Heart left ventricle (tissue), 16 donors: Measurements from ENCODE around the gene IRAK2. TPM values are rescaled to one million over a fixed set of nuclear protein-coding genes. Genes with fewer than 3 reads are reported as not detected.

Source experiments
- ATAC-seq, 4 donors: fragments of 200-7000 bp; cut with Tn5 transposase; one replicate each; pipeline ENCODE4 v1.9.1; 2020 to 2022; ENCODE audit warnings: moderate library complexity in 4 of 4, mild to moderate bottlenecking in 3 of 4, moderate number of reproducible peaks in 1 of 4
- DNase-seq, 5 donors: peaks; one replicate each; pipeline ENCODE4 v3.0.0-alpha.2; 2020
- H3K27ac ChIP-seq, 12 donors: fragments of 200-600 bp; sonication (generic) in 4 of 12; one replicate each; pipeline versions ENCODE4 v1.5.0 to v1.8.0; 2016 to 2022; ENCODE audit warnings: mild to moderate bottlenecking in 2 of 12
- H3K27me3 ChIP-seq, 9 donors: fragments of 200-600 bp; sonication (generic) in 2 of 9; one replicate each; pipeline versions ENCODE4 v1.5.1 to v1.8.0; 2016 to 2022; ENCODE audit warnings: mild to moderate bottlenecking in 3 of 9
- H3K36me3 ChIP-seq, 9 donors: fragments of 200-600 bp; sonication (generic) in 2 of 9; one replicate each; pipeline versions ENCODE4 v1.5.0 to v1.8.0; 2018 to 2022; ENCODE audit warnings: mild to moderate bottlenecking in 2 of 9
- H3K4me1 ChIP-seq, 12 donors: fragments of 200-600 bp; sonication (generic) in 4 of 12; one replicate each; pipeline versions ENCODE4 v1.5.0 to v1.8.0; 2016 to 2022; ENCODE audit warnings: mild to moderate bottlenecking in 3 of 12
- H3K4me3 ChIP-seq, 12 donors: fragments of 200-600 bp; sonication (generic) in 4 of 12; one replicate each; pipeline versions ENCODE4 v1.5.0 to v1.8.0; 2017 to 2022; ENCODE audit warnings: mild to moderate bottlenecking in 9 of 12, moderate library complexity in 4 of 12
- H3K9me3 ChIP-seq, 12 donors: fragments of 200-600 bp; sonication (generic) in 4 of 12; one replicate each; pipeline versions ENCODE4 v1.5.0 to v1.8.0; 2016 to 2022; ENCODE audit warnings: mild to moderate bottlenecking in 1 of 12
- CTCF ChIP-seq, 12 donors: fragments of 200-600 bp; sonication (generic) in 4 of 12; IDR thresholded peaks; one replicate each; pipeline versions ENCODE4 v1.5.0 to v1.8.0; 2018 to 2022; ENCODE audit warnings: antibody characterized with exemption in 12 of 12, mild to moderate bottlenecking in 5 of 12
- POLR2A ChIP-seq, 2 donors: fragments of 450-650 bp; IDR thresholded peaks; one replicate each; pipeline ENCODE4 v1.6.1; 2017; ENCODE audit warnings: antibody characterized with exemption in 2 of 2, mild to moderate bottlenecking in 2 of 2, moderate library complexity in 2 of 2
- WGBS, 4 donors: extraction: QIAGEN DNeasy Blood & Tissue Kit in 2 of 4; methylation state at CpG; one replicate each; pipeline versions ENCODE4 v1.1.5 to v1.1.7; 2013 to 2018; 5-methylcytosine and 5-hydroxymethylcytosine counted together
- intact Hi-C, 10 donors: fragments of 100-400 bp; cut with DNase I; formaldehyde crosslinking; loops; one replicate each; pipeline versions ENCODE4 v1.11.1 to v1.14.2; 2022
- polyA plus RNA-seq, 2 donors: library from polyadenylated mRNA; stranded (reverse); fragments of 200-250 nt; gene quantifications; one replicate each; pipeline ENCODE4 v1.2.3, GENCODE V29; 2013
- total RNA-seq, 9 donors: library from RNA; depleted of rRNA in 2 of 9; stranded (reverse); fragments of >200 nt in 2 of 9; fragmentation: NEBNext Ultra II Directional in 3 of 9; extraction: Animal tissue kit (Norgen Biotek cat#: 25700) in 3 of 9; gene quantifications; one replicate each; pipeline versions ENCODE4 v1.1.0 to v1.2.4, GENCODE V29; 2016 to 2023
- donor health status: ischemic (EF 13 %, LVEDD 7.1; RV severe dilation, severe dysfunction).
- donor health status: healthy with polysubstance abuse.
- donor health status: DM: no; HTN: yes; CAD: no.
- donor health status: DM: no; HTN: no; CAD: no.
- donor health status: ischemic (EF 25% LVEDD 6.9; RV normal size, moderate dysfunction).
- donor health status: ischemic (EF 25% LVEDD 5.7; RV mildly dilated, moderate dysfunction).
- donor health status: healthy.
- donor health status: DM: yes; HTN: yes; CAD: no.
- donor health status: ischemic (EF 35%, LVEDD 5.7; RV mildly dilated, moderate dysfunction).
- donor health status: nonischemic (EF 11% LVEDD 7.7; RV severe dilation, severe dysfunction).
- donor health status: DM: yes; HTN: yes; CAD: no.
- donor health status: PGD.
- donor health status: ischemic (EF 29% LVEDD 5.4; RV normal size, mild dysfunction).
- donor health status: nonischemic (EF 23%, LVEDD 6.1; RV moderate dilation, normal function).

IRAK2 gene
- total and polyA plus RNA-seq, 11 donors, result 0.46 to 6.3 (median 1.4) TPM

- no peaks in the 10 kb centered on the region for H3K27me3 ChIP-seq
- ATAC-seq (peak in 1 of 4 donors; percentile 27), DNase-seq (no peak)
- H3K27ac ChIP-seq, result no peak overlapping the region
- 96 to 98% (median 98%) methylated on average over 2 of the region's 2 CpGs for WGBS, 4 donors
- H3K4me3 ChIP-seq, result no peak overlapping the region
- no peaks in the 10 kb centered on the region for H3K4me1 ChIP-seq
- peaks cover 0 to 36% (median 0%) of the 10 kb centered on the region in 9 donors for H3K36me3 ChIP-seq
- no peaks in the 10 kb centered on the region for H3K9me3 ChIP-seq
- intact Hi-C loops, result no loop called here
- TF ChIP-seq POLR2A (IDR thresholded peaks at IDR 0.05), result no peak
- no peak for TF ChIP-seq CTCF (IDR thresholded peaks at IDR 0.05)
These were observed 15.6 kb downstream of the IRAK2 start for GRCh38 chr3:10180289-10180688.

GRCh38 chr3:10180738-10181295 is 16.1 kb downstream of the IRAK2 start:
- Histone ChIP-seq H3K27me3 (no peaks in the 10 kb centered on the region), H3K36me3 (peaks cover 0 to 36% (median 0%) of the 10 kb centered on the region in 9 donors), H3K9me3 (no peaks in the 10 kb centered on the region), H3K4me3 (no peak overlapping the region), H3K27ac (no peak overlapping the region), H3K4me1 (peaks cover 0 to 2% (median 0%) of the 10 kb centered on the region in 12 donors)
- TF ChIP-seq CTCF (IDR thresholded peaks at IDR 0.05) (no peak), POLR2A (IDR thresholded peaks at IDR 0.05) (no peak)
- ATAC-seq (peak in 1 of 4 donors; percentile 18), DNase-seq (no peak)
- 81 to 96% (median 86%) methylated on average over 6 to 10 of the region's 10 CpGs for WGBS, 4 donors
- intact Hi-C loops, result no loop called here

- Histone ChIP-seq H3K9me3 (no peaks in the 10 kb centered on the region), H3K27ac (no peak overlapping the region), H3K4me3 (no peak overlapping the region), H3K4me1 (peaks cover 0 to 24% (median 6%) of the 10 kb centered on the region in 12 donors), H3K27me3 (no peaks in the 10 kb centered on the region), H3K36me3 (peaks cover 0 to 29% (median 0%) of the 10 kb centered on the region in 9 donors)
- WGBS, 4 donors, result 69 to 87% (median 79%) methylated on average over 5 of the region's 5 CpGs
- no peak for DNase-seq
- no peak for TF ChIP-seq POLR2A (IDR thresholded peaks at IDR 0.05)
- no peak for TF ChIP-seq CTCF (IDR thresholded peaks at IDR 0.05)
- no peak for ATAC-seq
- intact Hi-C loops, result no loop called here
These were observed 18.2 kb downstream of the IRAK2 start for GRCh38 chr3:10182950-10183349.

- intact Hi-C loops, result no loop called here
- H3K4me1 ChIP-seq, result peaks cover 0 to 37% (median 9%) of the 10 kb centered on the region in 12 donors
- no peak for ATAC-seq
- H3K27ac ChIP-seq, result no peak overlapping the region
- no peaks in the 10 kb centered on the region for H3K9me3 ChIP-seq
- 43 to 76% (median 71%) methylated on average over 2 of the region's 2 CpGs for WGBS, 4 donors
- no peak for DNase-seq
- TF ChIP-seq POLR2A (IDR thresholded peaks at IDR 0.05), result no peak
- no peak for TF ChIP-seq CTCF (IDR thresholded peaks at IDR 0.05)
- H3K4me3 ChIP-seq, result no peak overlapping the region
- H3K27me3 ChIP-seq, result no peaks in the 10 kb centered on the region
- peaks cover 0 to 19% (median 0%) of the 10 kb centered on the region in 9 donors for H3K36me3 ChIP-seq
These were observed 19.5 kb downstream of the IRAK2 start for GRCh38 chr3:10184250-10184649.
